Kidney capillary endothelial cell (primary cell): ENCODE measurements around the gene RITA1.

Experiments
- DNase-seq: peaks from one replicate; pipeline ENCODE4 v3.0.0-alpha.2; 2018; ENCODE audit warnings: low spot score

RITA1 gene

DNA sequence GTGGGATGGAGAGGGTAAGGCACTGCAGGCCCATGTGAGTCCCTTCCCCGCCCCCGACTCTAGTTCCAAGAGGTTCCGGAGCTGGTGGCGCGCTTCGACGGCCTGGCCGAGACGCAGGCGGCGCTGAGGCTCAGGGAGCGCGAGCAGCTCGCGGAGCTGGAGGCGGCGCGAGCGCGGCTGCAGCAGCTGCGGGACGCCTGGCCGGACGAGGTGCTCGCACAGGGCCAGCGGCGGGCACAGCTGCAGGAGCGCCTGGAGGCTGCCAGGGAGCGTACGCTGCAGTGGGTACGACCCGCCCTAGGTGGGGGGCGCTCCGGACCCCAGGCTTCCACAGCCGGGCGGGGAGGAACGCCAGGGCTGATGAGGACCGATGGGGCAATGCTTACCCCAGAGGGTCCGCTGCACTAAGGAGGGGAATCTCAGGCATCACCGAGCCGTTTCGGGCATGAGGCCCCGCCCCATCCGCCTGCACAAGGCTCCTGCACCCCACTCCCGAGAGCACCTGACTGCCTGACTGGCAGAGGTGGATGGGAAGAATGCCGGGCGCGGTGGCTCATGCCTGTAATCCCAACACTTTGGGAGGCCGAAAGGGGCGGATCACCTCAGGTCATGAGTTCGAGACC lies 31.1 kb upstream of the RITA1 start:
- DNase-seq = no peak

DNA sequence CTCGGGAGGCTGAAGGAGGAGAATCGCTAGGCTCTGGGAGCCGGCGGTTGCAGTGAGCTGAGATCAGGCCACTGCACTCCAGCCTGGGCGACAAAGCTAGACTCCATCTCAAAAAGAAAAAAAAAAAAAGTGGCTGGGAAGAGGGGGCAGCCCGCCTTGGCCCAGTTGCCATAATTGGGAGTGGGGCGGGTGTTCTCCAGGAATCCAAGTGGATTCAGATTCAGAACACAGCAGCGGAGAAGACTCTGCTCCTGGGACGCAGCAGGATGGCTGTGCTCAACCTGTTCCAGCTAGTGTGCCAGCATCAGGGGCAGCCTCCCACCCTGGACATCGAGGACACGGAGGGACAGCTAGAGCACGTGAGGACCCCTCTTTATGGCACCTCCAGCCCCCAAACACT lies 30.5 kb upstream of the RITA1 start:
- DNase-seq = no peak

DNA sequence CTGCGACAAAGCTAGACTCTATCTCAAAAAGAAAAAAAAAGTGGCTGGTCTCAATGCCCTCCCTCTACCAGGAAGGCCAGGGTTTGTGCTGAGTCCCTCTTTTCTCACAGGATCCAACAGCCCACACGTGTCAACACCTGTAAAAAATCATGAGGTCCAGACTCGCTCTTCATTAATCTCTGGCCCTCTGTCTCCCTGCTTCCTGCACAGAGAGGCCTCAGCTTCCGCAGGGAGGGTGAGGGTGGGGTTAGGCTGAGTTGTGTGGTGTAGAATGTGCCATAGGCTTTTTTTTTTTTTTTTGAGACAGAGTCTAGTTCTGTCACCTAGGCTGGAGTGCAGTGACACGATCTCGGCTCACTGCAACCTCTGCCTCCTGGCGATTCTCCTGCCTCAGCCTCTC lies 29.9 kb upstream of the RITA1 start:
- DNase-seq = no peak

DNA sequence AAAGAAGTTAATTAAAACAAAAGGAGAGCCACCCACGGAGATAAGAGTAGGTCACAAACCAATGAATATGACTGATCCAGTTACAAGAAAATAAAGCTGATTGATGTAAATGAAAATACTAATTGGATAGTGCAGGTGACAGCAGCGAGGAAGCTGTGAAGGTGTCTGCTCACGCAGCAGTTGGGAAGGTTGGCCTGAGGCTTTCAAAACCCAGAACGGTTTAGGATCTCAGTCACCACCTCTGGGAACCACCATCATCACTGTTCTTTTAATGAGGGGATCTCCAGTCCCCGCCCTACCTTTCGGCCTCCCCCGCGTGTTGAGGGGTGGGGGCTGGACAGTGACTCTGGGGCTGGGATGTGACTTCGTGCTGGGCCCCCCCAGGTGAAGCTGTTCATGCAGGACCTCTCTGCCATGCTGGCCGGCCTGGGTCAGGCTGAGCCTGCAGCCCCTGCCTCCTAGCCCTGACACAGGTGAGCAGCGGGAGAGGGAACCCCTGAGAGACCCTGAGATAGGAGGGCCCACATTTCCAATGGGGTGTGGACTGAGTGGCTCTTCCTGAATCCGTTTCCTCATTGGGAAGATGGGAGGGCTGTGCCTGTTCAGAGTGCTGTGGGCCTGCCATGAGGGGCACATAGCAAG lies 28.2 kb upstream of the RITA1 start:
- DNase-seq = no peak

DNA sequence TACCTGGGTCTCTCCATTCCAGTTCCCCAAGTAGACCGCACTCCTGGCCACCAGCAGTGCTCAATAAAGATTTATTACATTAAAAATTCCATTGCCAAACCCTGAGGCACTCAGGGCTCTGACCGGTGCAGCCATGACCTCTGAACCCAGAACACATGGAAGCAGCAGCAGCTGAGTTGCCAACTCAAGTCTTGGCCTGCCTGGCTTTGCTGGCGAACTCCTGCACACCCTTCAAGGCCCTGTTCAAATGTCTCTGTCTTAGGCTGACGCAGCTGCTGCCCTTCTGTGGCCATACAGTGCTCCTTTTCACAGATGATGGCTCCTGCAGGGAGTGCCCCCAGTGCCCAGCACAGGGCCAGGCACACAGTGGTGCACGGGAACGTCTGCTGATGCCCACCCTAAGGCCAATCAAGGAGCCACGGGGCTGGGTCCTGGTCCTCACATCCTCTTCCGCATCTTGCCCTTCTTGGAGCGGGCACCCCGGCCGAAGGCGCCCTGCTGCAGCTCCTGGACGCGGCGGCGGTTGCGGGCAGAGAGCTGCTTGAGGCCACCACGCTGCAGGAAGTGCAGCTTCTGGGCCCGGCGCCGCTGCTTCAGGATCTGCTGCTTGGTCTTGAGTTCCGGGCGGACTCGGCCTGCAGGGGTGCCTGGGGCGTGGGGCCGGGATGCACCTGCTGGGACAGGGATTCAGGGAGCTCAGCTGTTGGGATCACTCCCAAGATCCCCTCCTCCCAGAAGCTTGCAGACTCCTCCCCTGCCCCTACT lies 26.9 kb upstream of the RITA1 start:
- no peak for DNase-seq

DNA sequence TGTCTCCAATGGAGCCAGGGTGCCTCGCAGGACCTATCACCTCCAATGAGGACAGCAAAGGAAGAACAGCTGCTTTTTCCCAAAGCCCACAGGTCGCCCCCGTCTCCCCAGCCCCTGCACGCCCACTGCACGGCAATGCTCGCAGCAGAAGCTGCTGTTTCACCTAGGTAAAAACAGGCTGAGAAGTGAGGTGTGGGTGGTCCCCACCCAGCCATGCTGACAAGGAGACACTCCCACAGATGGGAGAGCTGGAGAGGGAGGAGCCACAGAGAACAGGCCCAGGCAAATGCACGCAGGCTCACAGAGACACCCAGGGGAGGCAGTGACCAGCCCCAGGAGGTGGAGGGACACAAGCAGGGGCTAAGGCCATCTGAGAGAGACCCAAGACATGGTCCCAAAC lies 25.6 kb upstream of the RITA1 start:
- no peak for DNase-seq

DNA sequence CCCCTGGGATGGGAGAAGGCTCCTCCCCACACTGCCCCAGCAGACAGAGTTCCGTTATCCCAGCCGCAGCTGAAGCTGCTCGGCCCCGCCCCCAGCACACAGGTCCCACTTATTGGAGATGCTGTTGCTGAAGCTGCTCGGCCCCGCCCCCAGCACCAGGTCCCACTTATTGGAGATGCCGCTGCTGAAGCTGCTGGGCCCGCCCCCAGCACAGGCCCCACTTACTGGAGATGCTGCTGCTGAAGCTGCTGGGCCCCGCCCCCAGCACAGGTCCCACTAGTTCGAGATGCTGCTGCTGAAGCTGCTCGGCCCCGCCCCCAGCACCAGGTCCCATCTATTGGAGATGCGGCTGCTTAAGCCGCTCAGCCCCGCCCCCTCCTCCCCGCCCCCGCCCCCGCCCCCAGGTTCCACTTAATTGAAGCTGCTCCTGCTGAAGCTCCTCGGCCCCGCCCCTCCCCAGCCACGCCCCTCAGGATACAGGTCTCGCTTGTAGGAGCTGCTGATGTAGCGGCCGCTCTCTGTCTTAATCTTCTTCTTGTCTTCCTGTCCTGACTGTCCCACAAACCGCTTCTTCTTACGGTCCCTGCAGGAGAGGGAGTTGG lies 24.0 kb upstream of the RITA1 start:
- no peak for DNase-seq

DNA sequence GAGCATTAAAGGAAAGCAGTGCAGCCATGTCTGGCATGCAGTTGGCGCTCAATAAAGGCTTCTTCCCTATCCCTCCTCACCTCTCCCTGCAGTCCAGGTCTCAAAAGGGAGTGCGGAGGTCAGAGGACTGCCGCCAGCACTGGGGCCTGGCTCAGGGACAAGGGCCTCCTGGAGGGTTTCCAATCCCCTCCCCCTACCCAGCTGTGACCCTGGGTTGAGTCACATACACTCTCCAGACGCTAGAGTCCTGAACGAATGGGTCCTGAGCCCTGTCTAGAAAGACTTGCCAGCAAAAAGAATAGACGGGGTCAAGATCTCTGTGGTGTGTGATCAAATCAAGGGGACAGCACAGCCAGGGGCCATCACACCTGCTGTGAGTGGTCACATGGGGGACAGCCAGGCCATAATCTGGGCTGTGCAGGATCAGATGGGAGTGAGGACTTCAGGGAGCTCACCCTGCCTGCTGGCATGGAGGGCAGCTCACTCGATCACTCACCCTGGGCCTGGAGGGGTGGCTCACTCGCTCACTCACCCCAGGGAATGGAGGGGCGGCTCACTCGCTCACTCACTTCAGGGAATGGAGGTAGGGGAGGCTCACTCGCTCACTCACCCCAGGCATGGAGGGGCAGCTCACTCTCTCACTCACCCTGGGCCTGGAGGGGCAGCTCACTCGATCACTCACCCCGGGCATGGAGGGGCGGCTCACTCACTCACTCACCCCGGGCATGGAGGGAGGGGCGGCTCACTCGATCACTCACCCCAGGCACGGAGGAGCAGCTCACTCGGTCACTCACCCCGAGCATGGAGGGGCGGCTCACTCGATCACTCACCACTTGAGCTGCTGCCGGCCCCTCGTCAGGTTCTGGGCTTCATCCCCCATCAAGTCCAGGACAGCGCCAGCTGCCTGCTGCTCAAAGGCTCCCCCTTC lies 23.2 kb upstream of the RITA1 start:
- peak; percentile 16 for DNase-seq

DNA sequence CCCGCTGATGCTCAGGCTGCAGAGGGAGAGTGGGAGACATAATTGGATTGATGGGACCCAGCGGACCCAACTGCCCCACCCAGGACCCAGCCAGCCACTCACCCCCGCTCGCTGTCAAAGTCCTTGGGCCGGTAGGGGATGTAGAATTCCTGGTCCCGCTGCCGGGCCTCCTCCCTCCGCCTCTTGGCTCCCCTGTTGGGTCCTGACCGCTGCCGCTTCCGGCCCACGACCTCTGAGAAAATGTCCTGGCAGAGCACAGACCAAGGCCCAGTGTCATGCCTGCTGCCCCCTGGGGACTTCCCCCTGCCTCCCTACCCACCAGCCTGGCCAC lies 22.5 kb upstream of the RITA1 start:
- no peak for DNase-seq

DNA sequence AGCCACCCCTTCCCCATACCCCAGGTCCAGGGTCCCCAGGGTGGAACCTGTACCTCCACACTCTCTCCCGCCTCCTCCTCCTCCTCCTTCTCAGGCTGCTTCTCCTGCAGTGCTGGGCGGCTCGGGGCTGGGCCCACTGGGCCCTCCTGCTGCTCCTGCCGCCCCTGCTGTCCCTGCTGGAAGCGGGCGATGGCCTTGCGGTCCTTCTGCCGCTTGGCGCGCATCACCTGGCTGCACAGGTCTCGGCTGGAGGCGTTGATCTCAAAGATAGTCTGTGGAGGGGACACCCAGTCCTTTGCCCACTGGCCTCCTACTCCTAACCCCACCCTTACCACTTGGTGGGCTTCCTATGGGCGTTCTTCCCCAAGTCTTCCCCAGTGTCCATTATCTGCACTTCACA lies 21.5 kb upstream of the RITA1 start:
- no peak for DNase-seq

DNA sequence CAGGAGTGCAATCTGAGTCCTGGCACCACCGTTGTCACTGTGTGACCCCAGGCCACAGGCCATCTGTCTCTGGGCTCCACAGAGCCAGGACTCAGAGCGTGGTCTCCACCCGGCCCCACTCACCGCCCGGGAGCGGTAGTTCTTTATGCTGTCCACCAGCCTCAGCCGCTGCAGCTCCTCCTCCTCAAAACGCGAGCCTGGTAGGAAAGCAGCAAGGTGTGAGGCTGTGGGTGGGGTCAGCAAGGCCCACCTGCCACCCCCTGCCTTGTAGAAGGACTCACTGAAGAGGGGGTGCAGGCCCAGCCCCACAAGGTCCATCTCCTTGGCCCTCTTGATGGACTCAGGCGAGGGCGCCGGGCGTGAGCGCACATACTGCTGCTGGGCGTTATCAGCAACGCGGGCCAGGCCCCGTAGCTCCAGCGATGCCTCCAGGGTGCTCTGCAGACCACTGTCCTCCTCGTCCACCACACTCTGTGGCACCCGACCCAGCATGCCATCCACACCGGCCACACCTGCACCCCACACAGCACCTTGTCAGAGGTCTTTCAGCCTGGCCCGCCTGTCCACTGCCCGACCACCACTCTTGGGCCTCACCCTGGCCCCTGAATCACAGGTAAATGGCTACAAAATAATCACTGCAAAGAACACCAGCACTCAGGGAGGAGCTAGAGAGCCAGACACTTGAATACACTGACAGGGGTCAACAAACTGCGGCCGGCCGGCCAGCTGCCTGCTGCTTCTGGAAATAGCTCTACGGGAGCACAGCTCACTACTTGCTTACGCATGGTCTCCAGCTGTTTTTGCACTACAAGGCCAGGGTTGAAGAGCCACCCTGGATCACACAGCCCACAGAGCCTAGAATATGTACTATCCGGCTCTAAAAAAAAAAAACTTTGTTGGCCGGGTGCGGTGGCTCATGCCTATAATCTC lies 19.7 kb upstream of the RITA1 start:
- DNase-seq = no peak

DNA sequence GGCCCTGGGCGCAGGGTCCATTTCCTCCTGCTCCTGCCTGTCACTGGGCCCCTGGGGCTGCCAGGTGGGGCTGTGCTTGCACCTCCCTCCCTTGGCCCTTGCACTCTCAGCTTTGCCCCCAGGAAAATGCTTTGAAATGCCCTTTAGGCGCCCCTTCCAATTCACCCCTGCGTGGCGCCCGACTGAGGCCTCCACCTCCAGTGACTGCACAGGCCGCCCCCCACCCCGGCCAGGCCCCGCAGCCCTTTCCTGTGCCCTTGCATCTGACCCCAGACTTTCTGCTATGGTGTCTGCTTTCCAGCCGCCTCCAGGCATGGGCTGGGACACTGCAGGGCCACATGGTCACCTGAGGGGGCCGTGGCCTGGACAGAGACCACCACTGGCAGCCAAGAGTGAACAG lies 17.7 kb upstream of the RITA1 start:
- DNase-seq = no peak

DNA sequence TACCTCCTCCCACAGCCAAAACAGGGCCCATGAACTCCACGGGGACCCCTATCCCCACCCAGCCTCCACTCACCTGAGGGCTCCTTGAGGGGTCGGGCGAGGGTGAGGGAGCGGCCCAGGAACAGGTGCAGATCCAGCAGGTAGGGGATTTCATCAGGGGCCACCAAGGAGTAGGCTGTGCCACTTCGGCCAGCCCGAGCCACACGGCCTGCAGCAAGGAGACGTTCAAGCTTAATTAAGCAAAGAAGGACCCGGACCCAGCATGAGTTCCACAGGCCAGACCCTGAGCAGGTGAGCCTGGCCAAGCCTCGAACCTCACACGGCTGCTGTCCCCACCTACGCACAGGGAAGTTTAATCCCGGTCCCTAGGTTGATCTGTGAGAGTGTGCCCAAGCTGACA lies 15.8 kb upstream of the RITA1 start:
- no peak for DNase-seq

DNA sequence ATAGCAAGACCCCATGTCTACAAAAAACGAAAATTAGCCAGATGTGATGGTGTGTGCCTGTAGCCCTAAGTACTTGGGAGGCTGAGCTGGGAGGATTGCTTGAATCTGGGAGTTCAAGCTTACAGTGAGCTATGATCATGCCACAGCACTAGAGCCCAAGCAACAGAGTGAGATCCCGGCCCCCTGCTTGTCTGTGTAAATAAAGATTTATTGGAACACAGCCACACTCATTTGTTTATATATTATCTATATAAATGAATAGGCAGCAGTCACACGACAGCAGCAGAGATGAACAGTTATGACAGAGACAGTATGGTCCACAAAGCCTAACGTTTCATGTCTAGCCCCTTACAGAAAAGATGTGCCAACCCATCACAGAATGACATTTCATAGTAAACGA lies 15.1 kb upstream of the RITA1 start:
- DNase-seq = no peak

DNA sequence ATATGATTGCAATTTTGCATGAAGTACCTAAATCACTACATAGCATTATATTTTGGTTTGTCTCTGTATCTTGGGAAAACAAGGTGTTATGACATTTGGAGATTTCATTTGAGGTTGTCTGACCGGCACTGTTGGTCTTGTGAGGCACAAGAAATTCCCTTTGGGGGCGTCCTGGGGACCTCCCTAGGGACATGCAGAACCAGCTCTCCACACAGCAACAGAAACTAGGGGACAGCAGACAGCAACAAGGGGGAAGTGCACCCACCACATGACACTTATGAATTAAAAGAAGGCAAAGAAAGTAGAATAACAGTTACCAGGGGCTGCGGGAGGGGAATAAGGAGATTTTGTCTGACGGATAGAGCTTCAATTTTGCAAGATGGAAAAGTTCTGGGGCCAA lies 14.6 kb upstream of the RITA1 start:
- DNase-seq = no peak

DNA sequence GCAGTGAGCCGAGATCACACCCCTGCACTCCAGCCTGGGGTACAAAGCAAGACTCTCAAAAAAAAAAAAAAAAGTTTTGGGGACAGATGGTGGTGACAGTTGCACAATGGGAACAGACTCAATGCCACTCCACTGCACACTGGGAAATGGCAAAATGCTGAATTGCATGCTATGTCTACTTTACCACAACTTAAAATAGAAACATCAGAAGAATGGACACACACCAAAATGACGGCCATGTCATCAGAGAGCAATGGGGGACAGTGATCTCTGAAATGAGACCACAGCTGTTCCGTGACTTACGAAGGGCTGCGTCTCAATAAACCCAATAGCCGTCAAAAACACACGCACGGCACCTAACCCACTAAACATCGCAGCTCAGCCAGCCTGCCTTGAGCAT lies 14.0 kb upstream of the RITA1 start:
- DNase-seq = no peak

DNA sequence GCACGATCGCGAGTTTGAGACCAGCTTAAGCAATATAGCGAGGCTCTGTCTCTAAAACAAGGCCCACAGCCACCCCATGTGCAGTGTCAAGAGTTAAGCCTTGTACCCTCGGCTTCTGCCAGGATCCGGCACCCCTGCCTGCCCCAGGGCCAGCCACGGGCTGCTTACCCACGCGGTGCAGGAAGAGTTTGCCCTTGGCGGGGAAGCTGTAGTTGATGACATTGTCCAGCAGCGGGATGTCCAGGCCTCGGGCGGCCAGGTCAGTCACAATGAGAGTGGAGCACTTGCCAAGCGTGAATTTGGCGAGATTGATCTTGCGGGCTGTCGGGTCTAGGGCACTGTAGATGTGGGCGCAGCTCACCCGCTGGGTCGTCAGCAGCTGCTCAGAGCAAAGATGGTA lies 13.3 kb upstream of the RITA1 start:
- DNase-seq = no peak

DNA sequence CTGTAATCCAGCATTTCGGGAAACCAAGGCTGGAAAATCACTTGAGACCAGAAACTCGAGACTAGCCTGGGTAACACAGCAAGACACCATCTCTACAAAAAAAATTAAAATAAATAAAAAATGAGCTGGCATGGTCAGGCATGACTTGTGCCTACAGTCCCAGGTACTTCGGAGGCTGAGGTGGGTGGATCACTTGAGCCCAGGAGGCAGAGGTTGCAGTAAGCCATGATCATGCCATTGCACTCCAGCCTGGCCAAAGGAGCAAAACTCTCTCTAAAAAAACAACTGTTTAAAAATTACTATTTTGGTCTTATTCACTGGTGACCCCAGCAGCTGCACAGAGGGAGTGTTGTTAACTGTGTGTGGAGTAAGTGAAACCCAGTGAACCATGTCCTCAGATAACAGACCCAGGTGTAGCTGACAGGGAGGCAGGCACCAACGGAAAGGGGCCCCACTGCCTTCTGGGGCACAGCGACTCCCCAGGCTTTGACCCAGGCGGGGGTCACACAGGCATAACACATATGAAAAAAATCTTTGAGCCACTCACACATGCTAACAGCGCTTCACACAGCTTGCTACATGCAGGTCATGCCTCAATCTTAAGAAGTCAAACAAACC lies 12.3 kb upstream of the RITA1 start:
- no peak for DNase-seq

DNA sequence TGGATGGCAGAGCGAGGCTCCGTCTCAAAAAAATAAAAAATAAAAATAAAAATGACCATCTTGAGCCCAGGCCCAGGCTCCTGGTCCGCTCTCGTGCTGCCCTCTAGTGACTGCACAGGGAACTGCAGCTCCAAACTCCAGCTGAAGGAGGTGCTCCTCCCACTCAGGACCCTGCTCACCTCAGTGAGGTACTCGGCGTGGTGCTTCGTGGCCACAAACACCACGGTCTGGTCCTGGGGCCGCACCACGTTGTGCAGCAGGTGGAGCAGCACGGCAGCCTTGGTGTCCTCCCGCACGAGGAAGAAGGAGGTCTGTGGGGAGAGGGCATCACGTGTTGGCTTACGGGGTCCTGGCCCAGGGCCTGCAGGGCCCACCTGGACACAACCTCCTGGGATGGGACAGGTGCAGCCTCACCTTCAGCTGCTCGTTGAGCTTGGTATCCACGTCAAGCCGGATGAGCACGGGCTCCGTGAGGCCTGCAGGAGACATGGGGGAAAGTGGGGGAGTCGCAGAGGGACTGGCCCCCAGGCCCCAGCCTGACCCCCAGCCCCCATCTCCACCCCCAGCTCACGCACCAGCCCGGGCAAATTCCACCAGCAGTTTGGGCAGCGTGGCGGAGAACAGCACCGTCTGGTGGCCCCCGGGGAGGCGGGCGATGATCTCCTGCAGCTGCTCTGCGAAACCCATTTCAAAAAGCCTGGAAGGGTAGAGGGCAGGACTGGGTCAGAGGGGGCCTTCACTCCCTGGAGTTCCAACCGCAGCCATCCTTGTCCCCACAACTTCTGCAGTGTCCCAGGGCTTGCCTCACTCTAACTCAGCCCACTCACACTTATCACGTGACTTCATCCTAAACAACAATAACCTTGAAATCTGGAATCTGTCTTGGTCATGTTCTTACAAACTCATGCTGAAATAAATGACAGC lies 10.8 kb upstream of the RITA1 start:
- peak; percentile 48 for DNase-seq

DNA sequence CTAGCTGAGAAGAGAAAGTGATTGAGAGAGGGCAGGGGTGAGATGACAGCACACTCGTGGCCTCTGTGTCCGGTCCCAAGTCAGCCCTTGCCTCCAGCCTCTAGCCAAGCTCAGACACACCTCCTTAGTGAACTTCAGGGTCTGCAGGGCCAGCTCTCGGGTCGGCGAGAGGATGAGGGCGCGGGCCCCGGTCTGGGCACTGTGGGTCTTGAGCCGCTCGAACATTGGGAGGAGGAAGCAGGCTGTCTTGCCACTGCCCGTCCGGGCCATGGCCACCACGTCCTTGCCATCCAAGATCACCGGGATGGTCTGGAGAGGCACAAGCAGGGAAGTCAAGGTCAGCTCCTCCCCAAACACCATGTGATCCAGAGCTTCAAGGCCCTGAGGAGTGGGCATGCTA lies 6.5 kb upstream of the RITA1 start:
- DNase-seq = no peak
